ENCODE results near the gene RRM2.

DNA sequence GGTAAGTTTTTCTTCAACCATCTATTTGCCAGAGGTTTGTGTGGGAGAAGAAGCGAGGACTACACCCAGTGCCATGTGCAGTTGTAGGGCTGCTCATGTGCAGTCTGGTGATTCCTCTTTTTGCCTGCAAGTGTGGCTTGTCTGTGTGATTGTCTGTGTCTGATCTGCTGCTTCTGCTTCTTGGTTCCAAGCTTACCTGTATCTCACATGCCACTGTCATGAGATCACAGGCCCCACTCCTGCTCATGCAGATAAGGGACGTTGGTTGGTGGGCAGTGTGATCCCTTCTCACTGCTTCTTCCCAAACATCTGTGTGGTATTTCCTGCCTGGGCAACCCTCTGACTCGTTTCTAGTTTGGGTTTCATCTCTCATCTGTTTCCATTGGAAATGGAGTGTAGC is 27.1 kb downstream of the RRM2 start:
- TF ChIP-seq CTCF (IDR thresholded peaks at IDR 0.05) (no peak), POLR2A (IDR thresholded peaks at IDR 0.05) (no peak), POLR2AphosphoS5 (IDR thresholded peaks at IDR 0.05) (no peak)
